HepG2 (cell line): ENCODE results near the gene RUNX3. TPM values are rescaled to one million over a fixed set of nuclear protein-coding genes. Genes with fewer than 3 reads are reported as not detected.

Experiments used
- CHCHD3 ChIP-seq: sonication (generic); formaldehyde crosslinking; IDR thresholded peaks from 2 replicates; pipeline ENCODE4 v1.8.0; 2022; ENCODE audit warnings: mild to moderate bottlenecking, missing genetic modification reagents, moderate library complexity
- EHMT2 ChIP-seq: fragments of 200-600 bp; sonication (generic); IDR thresholded peaks from 2 replicates; pipeline ENCODE4 v1.7.0; 2017; ENCODE audit warnings: antibody characterized with exemption, low read depth, low read length, borderline replicate concordance
- GMEB2 ChIP-seq: IDR thresholded peaks from 2 replicates; pipeline ENCODE4 v1.6.1; 2016; ENCODE audit warnings: missing biosample characterization, missing genetic modification reagents, low read depth
- HBP1 ChIP-seq: IDR thresholded peaks from 2 replicates; pipeline ENCODE4 v1.6.1; 2016; ENCODE audit warnings: low read depth, control low read depth
- HINFP ChIP-seq: sonication (generic); formaldehyde crosslinking; IDR thresholded peaks from 2 replicates; pipeline ENCODE4 v1.4.0; 2020; ENCODE audit warnings: low read depth, mild to moderate bottlenecking, missing genetic modification reagents
- HNF4A ChIP-seq: sonication (generic); formaldehyde crosslinking; IDR thresholded peaks from 2 replicates; pipeline ENCODE4 v1.4.0; 2020; ENCODE audit warnings: missing genetic modification reagents
- NONO ChIP-seq, 2 experiments: fragments of 450-650 bp in 1 of 2; sonication (generic) in 1 of 2; formaldehyde crosslinking in 1 of 2; IDR thresholded peaks in 1 of 2; conservative IDR thresholded peaks in 1 of 2; 2 replicates each; pipeline versions ENCODE4 v1.6.1 to v1.8.0; 2017 to 2022; ENCODE audit warnings: mild to moderate bottlenecking in 1 of 2, missing genetic modification reagents in 1 of 2, moderate library complexity in 1 of 2
- NR1H2 ChIP-seq: sonication (generic); formaldehyde crosslinking; IDR thresholded peaks from 2 replicates; pipeline ENCODE4 v1.8.1; 2022; ENCODE audit warnings: low read depth, missing genetic modification reagents, borderline replicate concordance
- SKIL ChIP-seq: sonication (generic); formaldehyde crosslinking; IDR thresholded peaks from 2 replicates; pipeline ENCODE4 v1.8.0; 2022; ENCODE audit warnings: missing genetic modification reagents, mild to moderate bottlenecking, moderate library complexity, borderline replicate concordance
- TMF1 ChIP-seq: sonication (generic); formaldehyde crosslinking; IDR thresholded peaks from 2 replicates; pipeline ENCODE4 v1.8.1; 2022; ENCODE audit warnings: low read depth, missing genetic modification reagents
- ZBTB14 ChIP-seq: sonication (generic); formaldehyde crosslinking; IDR thresholded peaks from 2 replicates; pipeline ENCODE4 v1.4.0; 2020; ENCODE audit warnings: missing genetic modification reagents
- ZEB1 ChIP-seq: IDR thresholded peaks from 2 replicates; pipeline ENCODE4 v1.6.1; 2012; ENCODE audit warnings: mild to moderate bottlenecking, low read depth, inconsistent platforms; ENCODE audit not compliant: insufficient replicate concordance
- ZNF280B ChIP-seq: sonication (generic); formaldehyde crosslinking; IDR thresholded peaks from 2 replicates; pipeline ENCODE4 v1.5.0; 2020; ENCODE audit warnings: missing genetic modification reagents, mild to moderate bottlenecking, borderline replicate concordance
- ZNF280D ChIP-seq: sonication (generic); formaldehyde crosslinking; IDR thresholded peaks from 2 replicates; pipeline ENCODE4 v1.5.1; 2020; ENCODE audit warnings: mild to moderate bottlenecking, missing genetic modification reagents
- ZNF382 ChIP-seq: sonication (generic); formaldehyde crosslinking; IDR thresholded peaks from 2 replicates; pipeline ENCODE4 v1.5.0; 2020; ENCODE audit warnings: missing genetic modification reagents, mild to moderate bottlenecking, borderline replicate concordance
- polyA plus RNA-seq, 8 experiments: library from polyadenylated mRNA; depleted of rRNA in 3 of 8; stranded (reverse) in 7 of 8; unstranded in 1 of 8; fragments of >200 nt; fragmentation: Illumina TruSeq in 4 of 8; extraction: Trizol in 4 of 8; gene quantifications; 2 replicates each; pipeline versions ENCODE4 v1.2.1 to v1.2.3, GENCODE V29; 2011 to 2016; ENCODE audit warnings: low read depth in 4 of 8, missing spikeins in 1 of 8, mixed read lengths in 1 of 8; ENCODE audit not compliant: insufficient read depth in 1 of 8
- total RNA-seq, 5 experiments: library from RNA; depleted of rRNA; stranded (reverse); fragments of >200 nt; fragmentation: Illumina TruSeq; extraction: Trizol; gene quantifications; 2 replicates each; pipeline ENCODE4 v1.2.3, GENCODE V29; 2016; ENCODE audit warnings: low read depth in 1 of 5

Gene RUNX3
- total and polyA plus RNA-seq, 2 of the 13 experiments (the other 11 are each of a cell fraction or from before 2014, with no cell fraction given): 0.04 to 0.22 TPM

GRCh38 chr1:24909388-24909898 lies 20.6 kb downstream of the RUNX3 start (continued):
- TF ChIP-seq NONO (IDR thresholded peaks at IDR 0.05) (no peak), NONO (CRISPR knock-in tag; conservative IDR thresholded peaks at IDR 0.05) (peak; percentile 69), CHCHD3 (no peak), ZNF280D (CRISPR knock-in tag) (no peak), ZNF280B (no peak), HBP1 (no peak), TMF1 (CRISPR knock-in tag) (no peak), ZBTB14 (CRISPR knock-in tag) (no peak), HNF4A (CRISPR knock-in tag) (peak; percentile 54), EHMT2 (no peak), SKIL (CRISPR knock-in tag) (no peak), NR1H2 (CRISPR knock-in tag) (no peak), GMEB2 (no peak), HINFP (CRISPR knock-in tag) (no peak), ZNF382 (no peak), ZEB1 (no peak)
